GM12873 (cell line): ENCODE data around the gene EPB42.

ENCODE experiments used
- TF ChIP-seq, protein P1 (sequence below): IDR thresholded peaks from 2 replicates; pipeline ENCODE4 v1.5.1; 2012; ENCODE audit warnings: low read depth, mild to moderate bottlenecking, moderate library complexity, low read length, control low read depth; ENCODE audit not compliant: insufficient read depth; ENCODE audit errors: missing control alignments

The EPB42 gene

GRCh38 chr15:43214592-43215295, 6.1 kb downstream of the EPB42 start:
- TF ChIP-seq, protein P1, sequence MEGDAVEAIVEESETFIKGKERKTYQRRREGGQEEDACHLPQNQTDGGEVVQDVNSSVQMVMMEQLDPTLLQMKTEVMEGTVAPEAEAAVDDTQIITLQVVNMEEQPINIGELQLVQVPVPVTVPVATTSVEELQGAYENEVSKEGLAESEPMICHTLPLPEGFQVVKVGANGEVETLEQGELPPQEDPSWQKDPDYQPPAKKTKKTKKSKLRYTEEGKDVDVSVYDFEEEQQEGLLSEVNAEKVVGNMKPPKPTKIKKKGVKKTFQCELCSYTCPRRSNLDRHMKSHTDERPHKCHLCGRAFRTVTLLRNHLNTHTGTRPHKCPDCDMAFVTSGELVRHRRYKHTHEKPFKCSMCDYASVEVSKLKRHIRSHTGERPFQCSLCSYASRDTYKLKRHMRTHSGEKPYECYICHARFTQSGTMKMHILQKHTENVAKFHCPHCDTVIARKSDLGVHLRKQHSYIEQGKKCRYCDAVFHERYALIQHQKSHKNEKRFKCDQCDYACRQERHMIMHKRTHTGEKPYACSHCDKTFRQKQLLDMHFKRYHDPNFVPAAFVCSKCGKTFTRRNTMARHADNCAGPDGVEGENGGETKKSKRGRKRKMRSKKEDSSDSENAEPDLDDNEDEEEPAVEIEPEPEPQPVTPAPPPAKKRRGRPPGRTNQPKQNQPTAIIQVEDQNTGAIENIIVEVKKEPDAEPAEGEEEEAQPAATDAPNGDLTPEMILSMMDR, result no peak

- TF ChIP-seq, protein P1, result no peak
Observed at GRCh38 chr15:43214169-43214568, 6.6 kb downstream of the EPB42 start.

GRCh38 chr15:43213466-43213865, 7.4 kb downstream of the EPB42 start:
- TF ChIP-seq, protein P1, result no peak

GRCh38 chr15:43212951-43213350, 7.9 kb downstream of the EPB42 start:
- TF ChIP-seq, protein P1, result no peak

DNA sequence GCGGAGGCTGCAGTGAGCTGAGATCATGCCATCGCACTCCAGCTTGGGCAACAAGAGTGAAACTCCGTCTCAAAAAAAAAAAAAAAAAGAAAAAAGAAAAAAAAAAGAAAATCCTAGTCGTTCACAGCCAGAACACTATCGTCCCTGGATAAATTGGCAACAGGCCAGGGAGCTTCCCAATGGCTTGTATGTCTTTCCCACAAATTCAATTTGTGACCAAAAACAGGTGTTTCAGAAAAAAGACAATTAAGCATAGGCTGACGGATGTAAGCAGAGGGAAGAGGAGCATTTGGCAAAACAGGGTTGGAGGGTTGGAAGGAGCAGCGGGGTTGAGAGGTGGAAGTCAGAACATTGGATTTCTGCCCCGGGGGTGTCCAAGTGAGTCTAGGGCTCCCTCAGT, 8.5 kb downstream of the EPB42 start:
- TF ChIP-seq, protein P1, result no peak

DNA sequence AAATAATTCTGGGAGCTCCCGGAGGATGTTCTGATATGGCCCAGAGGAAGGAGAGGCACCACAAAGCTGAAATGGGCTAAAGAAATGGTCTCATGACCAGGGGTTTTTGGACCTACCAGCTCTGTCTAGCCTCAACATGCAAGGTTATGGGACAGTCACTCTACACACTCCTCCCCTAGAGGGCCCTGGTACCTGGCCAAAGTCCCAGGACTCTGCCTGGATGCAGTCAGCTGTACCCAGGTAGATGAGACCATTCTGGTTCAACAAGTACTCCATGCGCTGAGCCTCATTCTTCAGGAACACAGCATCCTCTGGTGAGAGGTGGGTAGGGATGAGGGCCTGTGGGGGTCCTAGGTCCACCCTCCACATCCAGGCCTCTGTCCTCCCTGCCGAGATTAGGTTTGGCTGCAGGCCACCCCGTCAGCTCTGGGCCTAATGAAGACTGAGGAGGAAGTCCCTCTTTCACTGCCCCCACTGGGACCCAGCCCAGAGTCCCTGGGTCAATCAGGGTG, 9.5 kb downstream of the EPB42 start:
- TF ChIP-seq, protein P1, result no peak

GRCh38 chr15:43210807-43211206, 10.0 kb downstream of the EPB42 start:
- TF ChIP-seq, protein P1, result no peak
